ENCODE data around the gene NPTX1. TPM values are rescaled to one million over a fixed set of nuclear protein-coding genes. Genes with fewer than 3 reads are reported as not detected.

The NPTX1 gene
- total and polyA plus RNA-seq, 9 of the 15 experiments (the other 6 are each of a cell fraction or from before 2014, with no cell fraction given) = 0.04 TPM; not detected in 8

DNA sequence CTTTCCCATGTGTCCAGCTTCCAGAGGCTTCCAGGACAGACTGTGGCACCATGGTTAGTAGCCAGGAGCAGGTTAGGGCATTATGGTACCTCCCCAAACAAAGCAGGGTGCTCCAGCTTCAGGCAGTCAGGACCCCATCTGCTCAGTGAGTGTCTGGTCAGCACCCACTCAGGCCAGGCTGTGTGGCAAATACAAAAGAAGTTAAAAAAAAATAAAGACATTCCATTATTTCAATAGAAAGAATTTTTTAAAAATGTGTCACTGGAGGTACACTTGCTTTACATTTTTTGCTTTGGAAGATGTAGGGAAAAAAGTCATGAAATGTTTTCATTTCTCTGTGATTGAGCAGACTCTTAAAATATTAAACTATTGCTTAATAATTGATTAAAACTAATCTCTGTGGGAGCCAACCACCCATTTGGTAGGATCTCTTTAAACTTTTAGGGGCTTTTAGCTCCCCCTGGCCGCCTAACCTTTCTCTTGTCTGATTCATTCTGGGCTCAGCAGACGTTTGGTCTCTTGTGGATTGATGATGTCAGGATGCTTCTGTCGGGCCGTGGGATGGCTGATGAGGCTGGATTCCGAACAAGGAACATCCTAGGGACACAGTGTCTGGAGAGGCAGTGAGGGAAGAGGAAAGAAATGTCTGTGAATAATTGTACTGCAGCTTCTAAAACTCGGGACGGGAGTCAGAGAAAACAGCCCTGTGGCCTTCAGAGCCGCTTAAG, 28.4 kb upstream of the NPTX1 start:
- Histone ChIP-seq H3K79me2 (ENCODE audit: control insufficient read depth, insufficient read depth, low read length) (no peaks in the 10 kb centered on the region), H4K20me1 (replicated peaks; ENCODE audit: control insufficient read depth, insufficient read depth, low read length) (peaks cover 5% of the 10 kb centered on the region; the same call in 1 of the 2 replicates), H3K4me1 (replicated peaks in 1 of 2; ENCODE audit: control insufficient read depth in 2 of 2, insufficient read depth in 2 of 2, low read length in 2 of 2) (peaks cover 0 to 6% of the 10 kb centered on the region in 2 experiments; a peak in 3 of 5 replicates), H3K4me2 (ENCODE audit: insufficient read depth, low read length) (no peak overlapping the region), H3K9me1 (ENCODE audit: control insufficient read depth, insufficient read depth, low read length) (no peaks in the 10 kb centered on the region), H3K36me3 (ENCODE audit: control insufficient read depth, insufficient read depth, low read length) (no peaks in the 10 kb centered on the region), H2AFZ (ENCODE audit: low read depth, low read length) (no peak overlapping the region), H3K27ac (ENCODE audit: extremely low read depth, low read depth, low read length) (no peak overlapping the region), H3K9ac (ENCODE audit: insufficient read depth in 1 of 2, low read depth in 2 of 2, low read length in 2 of 2) (no peak overlapping the region), H3K9me3 (replicated peaks; ENCODE audit: control insufficient read depth, insufficient read depth, low read depth, low read length) (no peaks in the 10 kb centered on the region), H3K4me3 (no peak overlapping the region), H3K27me3 (ENCODE audit: control insufficient read depth in 2 of 2, insufficient read depth in 2 of 2, low read length in 2 of 2) (peaks cover 33 to 62% of the 10 kb centered on the region in 2 experiments; a peak in 3 of 5 replicates)
- no peak for FAIRE-seq
- intact Hi-C loops (cut with micrococcal nuclease) (no loop called here), in situ Hi-C loops (cut with MboI) (no loop called here)
- ChIA-PET CTCF (ENCODE audit: low intra/inter-chr PET ratio) (no interaction called here), POLR2A (interaction anchor here (0.5 to 1.6 kb wide), 4 partner anchors 10 to 442 kb away, joined by 3 to 5 read pairs (median 4); no protein-coding TSS in a partner anchor)
- 0% methylated on average over 7 of the region's 8 CpGs for WGBS (ENCODE audit: insufficient coverage, low coverage, missing lambda C conversion rate)
- TF ChIP-seq RBM14 (IDR thresholded peaks at IDR 0.05; ENCODE audit: borderline replicate concordance, insufficient read depth, low read depth, low read length) = no peak
- TF ChIP-seq, protein P1, sequence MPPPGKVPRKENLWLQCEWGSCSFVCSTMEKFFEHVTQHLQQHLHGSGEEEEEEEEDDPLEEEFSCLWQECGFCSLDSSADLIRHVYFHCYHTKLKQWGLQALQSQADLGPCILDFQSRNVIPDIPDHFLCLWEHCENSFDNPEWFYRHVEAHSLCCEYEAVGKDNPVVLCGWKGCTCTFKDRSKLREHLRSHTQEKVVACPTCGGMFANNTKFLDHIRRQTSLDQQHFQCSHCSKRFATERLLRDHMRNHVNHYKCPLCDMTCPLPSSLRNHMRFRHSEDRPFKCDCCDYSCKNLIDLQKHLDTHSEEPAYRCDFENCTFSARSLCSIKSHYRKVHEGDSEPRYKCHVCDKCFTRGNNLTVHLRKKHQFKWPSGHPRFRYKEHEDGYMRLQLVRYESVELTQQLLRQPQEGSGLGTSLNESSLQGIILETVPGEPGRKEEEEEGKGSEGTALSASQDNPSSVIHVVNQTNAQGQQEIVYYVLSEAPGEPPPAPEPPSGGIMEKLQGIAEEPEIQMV (tag; conservative IDR thresholded peaks at IDR 0.05; ENCODE audit: low read depth) = no peak
- TF ChIP-seq ZNF644 (tag; IDR thresholded peaks at IDR 0.05; ENCODE audit: low read depth) = no peak
- no TSS peak for BruUV-seq (replicated peaks)
- DNase-seq (ENCODE audit: extremely low read depth in 1 of 4, low spot score in 3 of 4) = no peak
- ATAC-seq = no peak
